Gastrocnemius medialis (tissue), 4 donors: Measurements from ENCODE around the gene PTPRQ. TPM values are rescaled to one million over a fixed set of nuclear protein-coding genes. Genes with fewer than 3 reads are reported as not detected.
A peak's percentile ranks its signal among the peaks of the same experiment; 100 is the strongest.

ENCODE experiments used
- ATAC-seq, 2 donors: fragments of 150-250 bp; one replicate each; pipeline ENCODE4 v1.9.1; 2016
- DNase-seq, 2 donors: peaks; one replicate each; pipeline ENCODE4 v3.0.0-alpha.2; 2019
- H3K27ac ChIP-seq, 4 donors: fragments of 200-600 bp; sonication (generic); 1 replicate in 1 of 4; 2 replicates in 3 of 4; pipeline ENCODE4 v1.5.1; 2016 to 2018; ENCODE audit warnings: mild to moderate bottlenecking in 2 of 4, moderate library complexity in 1 of 4
- H3K27me3 ChIP-seq, 3 donors: fragments of 200-600 bp; sonication (generic) in 2 of 3; 1 replicate in 1 of 3; 2 replicates in 2 of 3; pipeline versions ENCODE4 v1.5.1 to v1.6.0; 2016 to 2019; ENCODE audit warnings: mild to moderate bottlenecking in 1 of 3, moderate library complexity in 1 of 3
- H3K36me3 ChIP-seq, 2 donors: fragments of 200-600 bp; sonication (generic) in 1 of 2; one replicate each; pipeline ENCODE4 v1.5.1; 2017 to 2018
- H3K4me1 ChIP-seq, 2 donors: fragments of 200-600 bp; sonication (generic) in 1 of 2; one replicate each; pipeline ENCODE4 v1.5.1; 2016 to 2017; ENCODE audit warnings: mild to moderate bottlenecking in 2 of 2
- H3K4me3 ChIP-seq, 4 donors: fragments of 200-600 bp; sonication (generic) in 3 of 4; 1 replicate in 1 of 4; 2 replicates in 3 of 4; pipeline ENCODE4 v1.5.1; 2016 to 2019; ENCODE audit warnings: mild to moderate bottlenecking in 2 of 4
- H3K9me3 ChIP-seq, 3 donors: fragments of 200-600 bp; sonication (generic) in 2 of 3; 1 replicate in 1 of 3; 2 replicates in 2 of 3; pipeline ENCODE4 v1.5.1; 2016 to 2019
- CTCF ChIP-seq, 5 experiments: fragments of 450-650 bp in 3 of 5; fragments of 200-600 bp in 2 of 5; sonication (generic) in 2 of 5; IDR thresholded peaks in 4 of 5; conservative IDR thresholded peaks in 1 of 5; 1 replicate in 4 of 5; 2 replicates in 1 of 5; pipeline ENCODE4 v1.5.1; 2016 to 2019; ENCODE audit warnings: antibody characterized with exemption in 5 of 5, mild to moderate bottlenecking in 3 of 5, moderate library complexity in 3 of 5
- POLR2A ChIP-seq, 2 donors: fragments of 450-650 bp; IDR thresholded peaks; one replicate each; pipeline ENCODE4 v1.6.1; 2017; ENCODE audit warnings: antibody characterized with exemption in 2 of 2, mild to moderate bottlenecking in 2 of 2, moderate library complexity in 2 of 2
- in situ Hi-C, 4 donors: fragments of 200-750 bp; cut with MboI; loops; one replicate each; pipeline versions ENCODE4 v1.15.0 to v1.8.0; 2017; ENCODE audit warnings: low sequenced_read_pairs in 4 of 4
- intact Hi-C: fragments of 100-400 bp; cut with DNase I; formaldehyde crosslinking; loops from one replicate; pipeline ENCODE4 v1.15.1; 2023; ENCODE audit warnings: low total_unique reads
- total RNA-seq, 4 donors: library from RNA; depleted of rRNA; stranded (reverse); fragments of >200 nt; gene quantifications; one replicate each; pipeline versions ENCODE4 v1.1.0 to v1.2.3, GENCODE V29; 2016

Gene PTPRQ, protein sequence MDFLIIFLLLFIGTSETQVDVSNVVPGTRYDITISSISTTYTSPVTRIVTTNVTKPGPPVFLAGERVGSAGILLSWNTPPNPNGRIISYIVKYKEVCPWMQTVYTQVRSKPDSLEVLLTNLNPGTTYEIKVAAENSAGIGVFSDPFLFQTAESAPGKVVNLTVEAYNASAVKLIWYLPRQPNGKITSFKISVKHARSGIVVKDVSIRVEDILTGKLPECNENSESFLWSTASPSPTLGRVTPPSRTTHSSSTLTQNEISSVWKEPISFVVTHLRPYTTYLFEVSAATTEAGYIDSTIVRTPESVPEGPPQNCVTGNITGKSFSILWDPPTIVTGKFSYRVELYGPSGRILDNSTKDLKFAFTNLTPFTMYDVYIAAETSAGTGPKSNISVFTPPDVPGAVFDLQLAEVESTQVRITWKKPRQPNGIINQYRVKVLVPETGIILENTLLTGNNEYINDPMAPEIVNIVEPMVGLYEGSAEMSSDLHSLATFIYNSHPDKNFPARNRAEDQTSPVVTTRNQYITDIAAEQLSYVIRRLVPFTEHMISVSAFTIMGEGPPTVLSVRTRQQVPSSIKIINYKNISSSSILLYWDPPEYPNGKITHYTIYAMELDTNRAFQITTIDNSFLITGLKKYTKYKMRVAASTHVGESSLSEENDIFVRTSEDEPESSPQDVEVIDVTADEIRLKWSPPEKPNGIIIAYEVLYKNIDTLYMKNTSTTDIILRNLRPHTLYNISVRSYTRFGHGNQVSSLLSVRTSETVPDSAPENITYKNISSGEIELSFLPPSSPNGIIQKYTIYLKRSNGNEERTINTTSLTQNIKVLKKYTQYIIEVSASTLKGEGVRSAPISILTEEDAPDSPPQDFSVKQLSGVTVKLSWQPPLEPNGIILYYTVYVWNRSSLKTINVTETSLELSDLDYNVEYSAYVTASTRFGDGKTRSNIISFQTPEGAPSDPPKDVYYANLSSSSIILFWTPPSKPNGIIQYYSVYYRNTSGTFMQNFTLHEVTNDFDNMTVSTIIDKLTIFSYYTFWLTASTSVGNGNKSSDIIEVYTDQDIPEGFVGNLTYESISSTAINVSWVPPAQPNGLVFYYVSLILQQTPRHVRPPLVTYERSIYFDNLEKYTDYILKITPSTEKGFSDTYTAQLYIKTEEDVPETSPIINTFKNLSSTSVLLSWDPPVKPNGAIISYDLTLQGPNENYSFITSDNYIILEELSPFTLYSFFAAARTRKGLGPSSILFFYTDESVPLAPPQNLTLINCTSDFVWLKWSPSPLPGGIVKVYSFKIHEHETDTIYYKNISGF (N-terminal part only)
- total RNA-seq, result under 1 TPM in 3 of 4 donors, not detected in 1; 0.02 to 0.91 (median 0.46) TPM

- Histone ChIP-seq H3K9me3 (no peaks in the 10 kb centered on the region), H3K4me1 (no peaks in the 10 kb centered on the region), H3K4me3 (no peak within 1 kb of the TSS), H3K36me3 (no peaks in the 10 kb centered on the region), H3K27me3 (no peaks in the 10 kb centered on the region), H3K27ac (no peak within 1 kb of the TSS)
- TF ChIP-seq CTCF (IDR thresholded peaks at IDR 0.05 in 4 of 5, conservative IDR thresholded peaks at IDR 0.05 in 1 of 5) (no peak), POLR2A (IDR thresholded peaks at IDR 0.05) (no peak)
- ATAC-seq, result no peak
- in situ Hi-C loops, result no loop called here
- DNase-seq, result no peak
- intact Hi-C loops, result no loop called here
Observed at GRCh38 chr12:80443974-80444666, at the start of gene PTPRQ. PTPRQ (plus strand) TSS chr12:80444235; CDS start chr12:80444346, 111 bp downstream.

DNA sequence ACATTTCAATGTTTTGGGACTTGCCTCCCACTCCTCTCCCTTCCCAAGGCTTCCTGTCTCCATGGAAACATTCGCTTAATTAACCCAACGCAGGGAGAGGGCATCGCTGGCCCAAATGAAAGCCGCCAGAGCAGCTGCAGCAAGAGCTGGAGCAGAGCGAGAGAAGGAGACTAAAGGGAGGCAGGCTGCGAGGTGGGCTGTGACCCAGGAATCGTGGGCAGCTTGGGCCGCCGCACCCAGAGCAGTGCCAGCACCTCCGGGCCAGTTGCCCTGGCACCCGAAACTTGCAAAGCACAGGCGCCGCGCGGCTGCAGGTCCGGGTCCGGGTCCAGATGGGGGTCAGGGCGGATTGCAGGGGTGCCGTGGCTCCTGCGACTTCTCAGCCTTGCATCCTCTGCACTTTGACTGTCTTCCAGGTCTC lies 43.5 kb upstream of the PTPRQ start:
- Histone ChIP-seq H3K27ac (no peak overlapping the region), H3K9me3 (no peaks in the 10 kb centered on the region), H3K4me1 (no peaks in the 10 kb centered on the region), H3K27me3 (no peaks in the 10 kb centered on the region), H3K36me3 (no peaks in the 10 kb centered on the region), H3K4me3 (peak overlapping the region; percentile 19 to 46 (median 28))
- DNase-seq (no peak), ATAC-seq (no peak)
- in situ Hi-C loops (loop anchor here in 2 of 4 donors (25.0 kb wide), 2 partner anchors 362 to 862 kb away; no protein-coding TSS in a partner anchor), intact Hi-C loops (no loop called here)
- TF ChIP-seq POLR2A (IDR thresholded peaks at IDR 0.05) (no peak), CTCF (IDR thresholded peaks at IDR 0.05 in 4 of 5, conservative IDR thresholded peaks at IDR 0.05 in 1 of 5) (no peak)

DNA sequence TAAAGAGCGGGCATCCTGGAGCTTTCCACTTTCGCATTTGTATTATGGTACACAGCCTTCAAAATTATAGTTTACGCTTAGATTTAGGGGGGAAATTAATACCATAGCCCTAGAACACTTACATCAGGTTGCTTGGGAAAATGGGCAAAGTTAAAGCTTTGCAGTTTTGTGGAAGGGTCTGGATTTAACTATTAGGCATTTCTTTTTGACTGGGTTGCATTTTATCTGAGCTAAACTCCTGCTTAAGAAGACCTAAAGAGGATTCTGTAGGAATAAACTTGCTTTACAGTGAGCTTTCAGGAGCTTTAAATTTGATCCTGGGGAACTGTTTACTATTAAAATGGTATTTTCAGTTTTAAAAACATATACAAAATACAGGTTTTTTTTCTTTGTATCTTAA lies 42.8 kb upstream of the PTPRQ start:
- Histone ChIP-seq H3K9me3 (no peaks in the 10 kb centered on the region), H3K4me3 (peak overlapping the region in 1 of 4 donors; percentile 46), H3K4me1 (no peaks in the 10 kb centered on the region), H3K36me3 (no peaks in the 10 kb centered on the region), H3K27ac (no peak overlapping the region), H3K27me3 (no peaks in the 10 kb centered on the region)
- ATAC-seq, result no peak
- DNase-seq, result no peak
- intact Hi-C loops (no loop called here), in situ Hi-C loops (loop anchor here in 2 of 4 donors (25.0 kb wide), 2 partner anchors 361 to 861 kb away; no protein-coding TSS in a partner anchor)
- no peak for TF ChIP-seq CTCF (IDR thresholded peaks at IDR 0.05 in 4 of 5, conservative IDR thresholded peaks at IDR 0.05 in 1 of 5)
- no peak for TF ChIP-seq POLR2A (IDR thresholded peaks at IDR 0.05)

DNA sequence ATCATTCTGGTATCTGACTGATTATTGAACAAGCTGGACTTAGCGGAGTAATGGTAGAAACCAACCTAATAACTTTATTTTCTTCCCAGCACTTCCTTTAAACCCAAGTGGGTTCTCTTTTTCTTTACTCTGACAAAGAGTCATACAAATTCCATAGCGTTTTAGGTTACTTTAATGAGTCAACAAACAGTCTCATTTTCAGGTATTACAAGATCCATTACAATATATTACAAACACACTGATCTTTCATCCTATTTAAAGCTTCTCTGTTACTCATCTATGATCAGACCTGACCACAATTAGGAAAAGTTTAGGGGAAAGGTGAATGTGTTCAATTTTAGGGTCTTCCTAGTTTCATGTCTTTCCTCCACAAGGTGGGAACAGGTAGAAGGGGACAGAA lies 39.4 kb upstream of the PTPRQ start:
- in situ Hi-C loops (loop anchor here in 2 of 4 donors (25.0 kb wide), 2 partner anchors 358 to 858 kb away; no protein-coding TSS in a partner anchor), intact Hi-C loops (no loop called here)
- no peak for DNase-seq
- H3K9me3 ChIP-seq, result no peaks in the 10 kb centered on the region
- TF ChIP-seq CTCF (IDR thresholded peaks at IDR 0.05 in 4 of 5, conservative IDR thresholded peaks at IDR 0.05 in 1 of 5) (no peak), POLR2A (IDR thresholded peaks at IDR 0.05) (no peak)
- H3K27me3 ChIP-seq, result no peaks in the 10 kb centered on the region
- no peaks in the 10 kb centered on the region for H3K36me3 ChIP-seq
- no peak overlapping the region for H3K27ac ChIP-seq
- no peaks in the 10 kb centered on the region for H3K4me1 ChIP-seq
- ATAC-seq, result no peak
- no peak overlapping the region for H3K4me3 ChIP-seq
